Omental fat pad (tissue), 4 donors: ENCODE measurements around the gene TMEM14A. TPM values are rescaled to one million over a fixed set of nuclear protein-coding genes. Genes with fewer than 3 reads are reported as not detected.
A peak's percentile ranks its signal among the peaks of the same experiment; 100 is the strongest.

Source experiments
- ATAC-seq: fragments of 150-250 bp; one replicate; pipeline ENCODE4 v1.9.1; 2016; ENCODE audit warnings: mild to moderate bottlenecking, moderate library complexity; ENCODE audit not compliant: low FRiP score
- DNase-seq: peaks from one replicate; pipeline ENCODE4 v3.0.0-alpha.2; 2019; ENCODE audit warnings: low spot score
- CTCF ChIP-seq, 3 donors: fragments of 450-650 bp; IDR thresholded peaks; one replicate each; pipeline ENCODE4 v1.5.1; 2016 to 2017; ENCODE audit warnings: antibody characterized with exemption in 3 of 3, mild to moderate bottlenecking in 3 of 3, moderate library complexity in 2 of 3
- total RNA-seq, 4 donors: library from RNA; depleted of rRNA; stranded (reverse); fragments of >200 nt; gene quantifications; one replicate each; pipeline ENCODE4 v1.1.0, GENCODE V29; 2016

Gene TMEM14A
- total RNA-seq, 4 donors from 2014 or later: 22.3 to 46.6 (median 26.7) TPM

DNA sequence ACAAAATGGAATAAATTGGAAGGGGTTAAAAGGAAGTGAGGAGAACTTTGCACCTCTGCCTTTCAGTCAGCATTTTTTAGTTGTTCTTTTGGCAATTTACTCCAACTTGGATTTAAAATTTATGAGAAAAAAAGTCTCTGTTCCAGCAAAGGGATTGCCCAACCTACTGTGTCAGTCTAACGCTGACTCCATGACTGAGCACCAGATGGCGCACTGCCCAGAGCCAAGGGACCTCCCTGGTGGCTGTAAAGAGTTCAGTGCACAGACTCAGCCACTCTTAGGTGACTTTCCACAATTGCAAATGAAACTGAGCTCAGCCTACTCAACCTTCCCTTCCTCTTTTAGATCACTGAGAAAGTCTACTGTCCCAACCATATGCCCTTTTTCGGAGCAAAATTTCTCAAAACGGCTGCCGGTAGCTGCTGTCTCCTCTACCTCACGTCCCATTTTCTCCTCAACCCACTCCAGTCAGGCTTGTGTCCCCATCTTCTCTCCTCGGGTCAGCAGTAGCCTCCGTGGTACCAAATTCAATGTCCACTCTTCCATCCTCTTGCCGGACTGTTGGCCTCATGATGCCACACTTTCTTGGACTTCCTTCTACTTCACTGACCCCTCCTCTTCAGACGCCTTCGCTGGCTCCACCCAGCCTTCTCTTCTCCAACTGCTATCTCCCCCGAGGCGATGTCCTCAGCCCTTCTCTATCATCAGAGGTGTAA, 53.7 kb downstream of the TMEM14A start:
- TF ChIP-seq CTCF (IDR thresholded peaks at IDR 0.05): no peak
- DNase-seq: peak; percentile 52
- peak; percentile 78 for ATAC-seq

- no peak for TF ChIP-seq CTCF (IDR thresholded peaks at IDR 0.05)
- DNase-seq: no peak
- ATAC-seq: no peak
These were observed 54.2 kb downstream of the TMEM14A start for GRCh38 chr6:52725143-52725534.

- no peak for TF ChIP-seq CTCF (IDR thresholded peaks at IDR 0.05)
- DNase-seq (no peak), ATAC-seq (peak; percentile 78)
These were observed 54.8 kb downstream of the TMEM14A start for GRCh38 chr6:52725535-52726192.

GRCh38 chr6:52726193-52726542, 55.3 kb downstream of the TMEM14A start:
- no peak for TF ChIP-seq CTCF (IDR thresholded peaks at IDR 0.05)
- peak; percentile 5 for ATAC-seq
- no peak for DNase-seq

- no peak for ATAC-seq
- DNase-seq: no peak
- TF ChIP-seq CTCF (IDR thresholded peaks at IDR 0.05): no peak
These were observed 56.0 kb downstream of the TMEM14A start for GRCh38 chr6:52726741-52727535.

DNA sequence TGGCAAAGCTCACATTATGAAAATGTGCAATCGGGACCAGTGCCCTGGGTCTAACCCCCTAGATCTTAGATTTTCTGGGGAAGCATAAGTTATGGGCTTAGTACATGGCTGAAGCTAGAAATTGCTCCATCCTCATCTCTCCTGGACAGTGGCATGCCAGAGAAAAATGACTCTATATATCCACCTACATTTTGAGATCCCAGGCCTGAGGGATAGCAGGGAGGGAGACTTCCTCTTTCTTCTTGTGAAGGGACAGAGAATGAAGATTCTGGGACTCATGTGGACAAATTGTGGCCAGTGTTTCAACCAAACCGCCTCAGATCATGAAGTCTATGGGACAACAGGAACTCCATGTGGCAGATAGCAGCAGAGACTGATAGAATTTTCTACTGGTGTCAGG, 57.0 kb downstream of the TMEM14A start:
- ATAC-seq: no peak
- TF ChIP-seq CTCF (IDR thresholded peaks at IDR 0.05): no peak
- no peak for DNase-seq
